Pancreas (tissue), 10 donors: ENCODE results near the gene ADGRB2. TPM values are rescaled to one million over a fixed set of nuclear protein-coding genes. Genes with fewer than 3 reads are reported as not detected.

Experiments used
- ATAC-seq, 4 donors: fragments of 200-7000 bp; cut with Tn5 transposase; one replicate each; pipeline versions ENCODE4 v1.8.0 to v1.9.1; 2020; ENCODE audit warnings: mild to moderate bottlenecking in 4 of 4, moderate library complexity in 4 of 4
- DNase-seq, 6 donors: peaks; one replicate each; pipeline ENCODE4 v3.0.0-alpha.2; 2020
- FAIRE-seq: peaks from 2 replicates; lab custom pipeline; 2012; peaks lifted over from hg19 to GRCh38; lab: Jason Lieb, UNC
- H3K27ac ChIP-seq, 4 donors: fragments of 200-600 bp; sonication (generic); 1 replicate in 3 of 4; 2 replicates in 1 of 4; pipeline versions ENCODE4 v1.5.0 to v1.8.0; 2020
- H3K27me3 ChIP-seq, 4 donors: fragments of 200-600 bp; one replicate each; pipeline ENCODE4 v1.8.0; 2021
- H3K36me3 ChIP-seq, 3 donors: fragments of 200-600 bp; sonication (generic) in 1 of 3; one replicate each; pipeline versions ENCODE4 v1.5.0 to v1.8.0; 2020 to 2021
- H3K4me1 ChIP-seq, 3 donors: fragments of 200-600 bp; one replicate each; pipeline ENCODE4 v1.8.0; 2021
- H3K4me3 ChIP-seq, 4 donors: fragments of 200-600 bp; sonication (generic) in 2 of 4; one replicate each; pipeline versions ENCODE4 v1.5.0 to v1.8.0; 2020 to 2021
- H3K9me3 ChIP-seq, 4 donors: fragments of 200-600 bp; one replicate each; pipeline ENCODE4 v1.8.0; 2021
- WGBS, 2 donors: extraction: QIAGEN DNeasy Blood & Tissue Kit; methylation state at CpG; one replicate each; pipeline ENCODE4 v1.1.7; 2013; 5-methylcytosine and 5-hydroxymethylcytosine counted together
- intact Hi-C, 3 donors: fragments of 100-400 bp; cut with DNase I; formaldehyde crosslinking; loops; one replicate each; pipeline versions ENCODE4 v1.11.1 to v1.14.2; 2022
- polyA plus RNA-seq, 2 donors: library from polyadenylated mRNA; stranded (reverse); fragments of 200-250 nt; gene quantifications; one replicate each; pipeline ENCODE4 v1.2.3, GENCODE V29; 2013
- total RNA-seq, 6 donors: library from RNA; stranded (reverse); fragmentation: NEBNext Ultra II Directional in 4 of 6; extraction: Animal tissue kit (Norgen Biotek cat#: 25700) in 4 of 6; gene quantifications; one replicate each; pipeline versions ENCODE4 v1.2.1 to v1.2.4, GENCODE V29; 2021 to 2023
- TF ChIP-seq, protein P1 (sequence below), 4 donors: fragments of 200-600 bp; sonication (generic) in 3 of 4; IDR thresholded peaks; one replicate each; pipeline versions ENCODE4 v1.5.0 to v1.8.0; 2021; ENCODE audit warnings: antibody characterized with exemption in 4 of 4
- donor health status: healthy with polysubstance abuse.
- donor health status: DM: no; HTN: no; CAD: no; lungs with moderate emphysema.
- donor health status: DM: no; HTN: no; CAD: no.
- donor health status: control.
- donor health status: control.
- donor health status: Bipolar disorder and iron deficiency.
- donor health status: DM: yes; HTN: yes; CAD: no.
- donor health status: DM: no; HTN: no; CAD: no.
- donor health status: DM: no; HTN: no; CAD: no.
- donor health status: DM: yes; HTN: yes; CAD: no.

Gene ADGRB2
- total and polyA plus RNA-seq, 8 donors, result 0.12 to 1.3 (median 0.43) TPM

DNA sequence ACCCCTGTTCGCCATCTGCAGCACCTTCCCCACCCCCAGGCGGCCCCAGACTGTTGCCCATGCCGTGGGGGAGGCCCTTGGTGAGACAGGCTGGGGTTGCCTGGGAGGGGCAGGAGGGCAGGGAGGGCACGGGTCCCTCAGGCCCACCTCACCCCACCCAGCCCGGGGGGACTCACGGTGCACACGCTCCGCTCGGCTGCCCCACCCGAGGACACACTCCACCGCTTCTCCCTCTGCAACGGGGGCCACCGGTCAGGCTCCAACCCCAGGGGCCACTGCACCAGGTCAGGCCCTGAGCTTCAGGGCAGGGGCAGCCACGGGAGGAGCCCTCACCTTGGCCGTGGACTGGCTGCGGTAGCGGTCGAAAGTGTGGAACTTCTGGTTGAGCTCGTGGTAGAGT is 36.3 kb downstream of the ADGRB2 start:
- Histone ChIP-seq H3K4me3 (no peak overlapping the region), H3K27ac (no peak overlapping the region), H3K9me3 (no peaks in the 10 kb centered on the region), H3K4me1 (no peaks in the 10 kb centered on the region), H3K27me3 (no peaks in the 10 kb centered on the region), H3K36me3 (no peaks in the 10 kb centered on the region)
- intact Hi-C loops, result no loop called here
- FAIRE-seq (no peak), ATAC-seq (no peak), DNase-seq (no peak)
- TF ChIP-seq, protein P1, sequence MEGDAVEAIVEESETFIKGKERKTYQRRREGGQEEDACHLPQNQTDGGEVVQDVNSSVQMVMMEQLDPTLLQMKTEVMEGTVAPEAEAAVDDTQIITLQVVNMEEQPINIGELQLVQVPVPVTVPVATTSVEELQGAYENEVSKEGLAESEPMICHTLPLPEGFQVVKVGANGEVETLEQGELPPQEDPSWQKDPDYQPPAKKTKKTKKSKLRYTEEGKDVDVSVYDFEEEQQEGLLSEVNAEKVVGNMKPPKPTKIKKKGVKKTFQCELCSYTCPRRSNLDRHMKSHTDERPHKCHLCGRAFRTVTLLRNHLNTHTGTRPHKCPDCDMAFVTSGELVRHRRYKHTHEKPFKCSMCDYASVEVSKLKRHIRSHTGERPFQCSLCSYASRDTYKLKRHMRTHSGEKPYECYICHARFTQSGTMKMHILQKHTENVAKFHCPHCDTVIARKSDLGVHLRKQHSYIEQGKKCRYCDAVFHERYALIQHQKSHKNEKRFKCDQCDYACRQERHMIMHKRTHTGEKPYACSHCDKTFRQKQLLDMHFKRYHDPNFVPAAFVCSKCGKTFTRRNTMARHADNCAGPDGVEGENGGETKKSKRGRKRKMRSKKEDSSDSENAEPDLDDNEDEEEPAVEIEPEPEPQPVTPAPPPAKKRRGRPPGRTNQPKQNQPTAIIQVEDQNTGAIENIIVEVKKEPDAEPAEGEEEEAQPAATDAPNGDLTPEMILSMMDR (IDR thresholded peaks at IDR 0.05), result no peak
- 82 to 87% methylated on average over 19 of the region's 19 CpGs for WGBS, 2 donors

DNA sequence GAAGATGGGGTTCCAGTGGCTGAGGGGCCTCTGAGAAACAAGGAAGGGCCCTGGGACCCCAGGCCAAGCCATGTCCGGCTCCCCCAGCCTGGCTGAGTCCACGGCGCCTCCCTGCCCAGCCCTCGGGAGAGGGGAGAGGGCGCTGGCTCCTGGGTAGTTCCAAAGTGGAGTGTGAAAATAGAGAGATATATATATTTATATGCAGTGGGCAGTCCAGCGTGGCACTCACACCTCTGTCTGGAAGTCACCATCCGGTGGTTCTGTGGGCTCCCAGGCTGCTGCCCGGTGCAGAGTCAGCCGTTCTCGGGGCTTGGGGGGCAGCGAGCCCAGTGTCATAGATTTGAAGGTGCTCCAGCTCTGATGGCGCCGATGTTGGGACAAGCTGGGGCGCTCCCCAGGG is 36.9 kb downstream of the ADGRB2 start:
- Histone ChIP-seq H3K9me3 (no peaks in the 10 kb centered on the region), H3K4me1 (no peaks in the 10 kb centered on the region), H3K27me3 (no peaks in the 10 kb centered on the region), H3K36me3 (no peaks in the 10 kb centered on the region), H3K27ac (no peak overlapping the region), H3K4me3 (no peak overlapping the region)
- TF ChIP-seq, protein P1 (IDR thresholded peaks at IDR 0.05), result no peak
- no peak for FAIRE-seq
- WGBS, 2 donors, result 89 to 92% methylated on average over 14 of the region's 14 CpGs
- no peak for DNase-seq
- intact Hi-C loops, result no loop called here
- ATAC-seq, result no peak

DNA sequence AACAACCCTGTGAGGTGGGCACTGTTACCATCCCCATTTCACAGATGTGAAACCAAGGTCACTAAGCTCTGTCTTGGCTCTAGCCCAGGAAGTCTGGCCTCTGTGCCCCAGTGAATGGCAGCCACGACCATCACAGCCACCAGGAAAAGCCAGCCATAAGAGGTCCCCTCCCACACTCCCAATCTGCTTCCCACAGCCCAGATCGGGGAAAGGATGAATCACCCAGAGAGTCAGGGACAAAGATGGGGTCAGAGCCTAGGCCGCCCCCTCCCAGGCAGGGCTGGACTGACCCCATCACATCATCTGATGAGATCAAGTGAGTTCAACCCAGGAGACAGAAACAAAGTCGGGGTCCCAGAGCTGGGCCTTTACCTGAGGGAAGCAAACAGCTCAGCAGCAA is 37.4 kb downstream of the ADGRB2 start:
- H3K4me1 ChIP-seq, result no peaks in the 10 kb centered on the region
- H3K4me3 ChIP-seq, result no peak overlapping the region
- DNase-seq, result no peak
- TF ChIP-seq, protein P1 (IDR thresholded peaks at IDR 0.05), result no peak
- ATAC-seq, result no peak
- WGBS, 2 donors, result 65 to 75% methylated on average over 4 of the region's 4 CpGs
- FAIRE-seq, result no peak
- intact Hi-C loops, result no loop called here
- no peaks in the 10 kb centered on the region for H3K27me3 ChIP-seq
- no peaks in the 10 kb centered on the region for H3K9me3 ChIP-seq
- no peaks in the 10 kb centered on the region for H3K36me3 ChIP-seq
- no peak overlapping the region for H3K27ac ChIP-seq

DNA sequence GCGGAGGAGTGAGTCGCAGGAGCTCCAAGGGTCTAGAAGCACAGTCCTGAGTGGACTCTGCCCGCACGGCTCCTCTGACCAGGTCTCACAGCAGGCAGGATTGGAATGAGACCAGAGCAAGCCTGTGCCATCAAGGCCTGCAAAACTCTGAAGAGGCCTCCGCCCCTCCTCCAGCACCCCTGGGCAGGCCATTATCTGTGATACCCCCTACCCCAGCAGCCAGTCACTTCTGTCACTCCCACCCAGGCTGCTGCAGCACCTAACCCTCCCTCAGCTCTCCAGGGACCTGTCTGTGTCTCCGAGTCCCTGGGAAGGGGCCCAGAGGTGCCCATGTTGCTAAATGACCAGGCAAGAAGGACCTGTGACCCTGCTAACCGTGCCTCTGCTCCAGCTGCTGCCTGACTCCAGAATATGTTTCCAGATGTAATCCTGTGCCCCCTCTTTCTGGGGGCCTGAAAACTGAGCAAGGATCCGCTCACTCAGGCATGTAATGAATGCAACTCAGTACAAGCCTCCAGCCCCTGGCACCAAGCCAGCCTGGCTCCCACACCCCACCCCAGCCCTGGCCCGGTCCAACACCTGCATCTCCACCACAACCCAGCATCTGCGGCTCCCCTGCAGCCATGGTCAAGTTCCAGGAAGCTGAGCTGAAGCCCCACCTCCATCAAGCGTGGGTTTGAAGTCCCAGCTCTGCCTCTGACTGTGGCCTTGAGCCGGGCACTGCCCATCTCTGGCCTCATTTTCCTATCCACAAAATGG is 38.2 kb downstream of the ADGRB2 start:
- WGBS, 2 donors, result 71 to 75% methylated on average over 12 of the region's 12 CpGs
- intact Hi-C loops, result no loop called here
- H3K4me1 ChIP-seq, result no peaks in the 10 kb centered on the region
- FAIRE-seq, result no peak
- no peak for ATAC-seq
- no peak overlapping the region for H3K27ac ChIP-seq
- H3K4me3 ChIP-seq, result no peak overlapping the region
- no peak for DNase-seq
- H3K27me3 ChIP-seq, result no peaks in the 10 kb centered on the region
- H3K9me3 ChIP-seq, result no peaks in the 10 kb centered on the region
- no peaks in the 10 kb centered on the region for H3K36me3 ChIP-seq
- TF ChIP-seq, protein P1 (IDR thresholded peaks at IDR 0.05), result no peak

DNA sequence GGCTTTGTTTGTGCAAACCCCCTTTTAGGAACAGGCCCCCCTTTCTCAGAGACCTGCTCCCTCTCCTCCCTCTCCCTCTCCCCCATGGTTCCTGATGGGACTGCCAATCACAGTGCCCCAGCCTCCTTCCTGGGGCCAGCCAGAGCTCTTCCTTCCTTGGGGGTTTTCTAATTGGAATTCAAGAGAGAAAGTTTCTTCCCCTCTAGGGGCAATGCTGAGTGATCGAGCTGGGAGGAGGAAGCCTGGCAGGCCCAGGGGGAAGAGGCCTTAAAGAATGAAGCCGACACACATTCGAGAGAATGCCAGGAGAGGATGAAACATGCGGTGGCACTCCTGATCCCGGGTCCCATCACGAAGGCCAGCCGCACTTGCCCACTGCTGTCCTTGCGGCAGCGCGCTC is 39.0 kb downstream of the ADGRB2 start:
- TF ChIP-seq, protein P1 (IDR thresholded peaks at IDR 0.05), result no peak
- H3K9me3 ChIP-seq, result no peaks in the 10 kb centered on the region
- H3K36me3 ChIP-seq, result no peaks in the 10 kb centered on the region
- DNase-seq (no peak), ATAC-seq (no peak), FAIRE-seq (no peak)
- WGBS, 2 donors, result 86% methylated on average over 10 of the region's 10 CpGs
- no peaks in the 10 kb centered on the region for H3K4me1 ChIP-seq
- no peak overlapping the region for H3K27ac ChIP-seq
- no peak overlapping the region for H3K4me3 ChIP-seq
- intact Hi-C loops, result no loop called here
- H3K27me3 ChIP-seq, result no peaks in the 10 kb centered on the region
